Activated CD4-positive, alpha-beta T cell treated with anti-CD3 and anti-CD28 coated beads, Interleukin-2, amount 50 U/mL, for 48 hours (primary cell): ENCODE measurements around the gene CCDC106.
A peak's percentile ranks its signal among the peaks of the same experiment; 100 is the strongest.

Experiments
- DNase-seq, 2 experiments: peaks; one replicate each; pipeline ENCODE4 v3.0.0-alpha.2; 2020

CCDC106 gene

GRCh38 chr19:55670280-55671053 lies 22.5 kb downstream of the CCDC106 start:
- no peak for DNase-seq

- no peak for DNase-seq
Observed at GRCh38 chr19:55671054-55671378, 23.0 kb downstream of the CCDC106 start.

- no peak for DNase-seq
Observed at GRCh38 chr19:55672418-55672817, 24.4 kb downstream of the CCDC106 start.

- DNase-seq = no peak
Observed at GRCh38 chr19:55673465-55673864, 25.5 kb downstream of the CCDC106 start.

- DNase-seq = no peak
Observed at GRCh38 chr19:55673889-55674288, 25.9 kb downstream of the CCDC106 start.

GRCh38 chr19:55674459-55674840 lies 26.4 kb downstream of the CCDC106 start:
- DNase-seq = no peak

GRCh38 chr19:55674841-55675660 lies 27.0 kb downstream of the CCDC106 start, which contains the start of gene EPN1:
TSS of gene EPN1 (plus strand) at chr19:55675226. CDS start at chr19:55678628, 3,402 bp downstream.
- DNase-seq = peak; percentile 97 to 98

GRCh38 chr19:55675661-55676354 lies 27.8 kb downstream of the CCDC106 start:
- no peak for DNase-seq

- no peak for DNase-seq
Observed at GRCh38 chr19:55676383-55676782, 28.4 kb downstream of the CCDC106 start.

- DNase-seq = no peak
Observed at GRCh38 chr19:55676889-55677505, 29.0 kb downstream of the CCDC106 start.

GRCh38 chr19:55677572-55678028 lies 29.6 kb downstream of the CCDC106 start:
- DNase-seq = no peak

- no peak for DNase-seq
Observed at GRCh38 chr19:55678121-55678671, 30.2 kb downstream of the CCDC106 start.

- peak in 1 of 2 experiments; percentile 37 for DNase-seq
Observed at GRCh38 chr19:55679343-55680257, 31.6 kb downstream of the CCDC106 start.

- no peak for DNase-seq
Observed at GRCh38 chr19:55680339-55681130, 32.5 kb downstream of the CCDC106 start.

GRCh38 chr19:55681131-55682092 lies 33.4 kb downstream of the CCDC106 start:
- no peak for DNase-seq

- no peak for DNase-seq
Observed at GRCh38 chr19:55683449-55684261, 35.6 kb downstream of the CCDC106 start.

- DNase-seq = no peak
Observed at GRCh38 chr19:55684946-55685681, 37.1 kb downstream of the CCDC106 start.

GRCh38 chr19:55685776-55686175 lies 37.8 kb downstream of the CCDC106 start:
- no peak for DNase-seq
